ENCODE results near the gene MTRF1L. TPM values are rescaled to one million over a fixed set of nuclear protein-coding genes. Genes with fewer than 3 reads are reported as not detected.
A peak's percentile ranks its signal among the peaks of the same experiment; 100 is the strongest.

The MTRF1L gene
- polyA plus RNA-seq, 3 donors: 8.2 to 12.8 (median 10.8) TPM

DNA sequence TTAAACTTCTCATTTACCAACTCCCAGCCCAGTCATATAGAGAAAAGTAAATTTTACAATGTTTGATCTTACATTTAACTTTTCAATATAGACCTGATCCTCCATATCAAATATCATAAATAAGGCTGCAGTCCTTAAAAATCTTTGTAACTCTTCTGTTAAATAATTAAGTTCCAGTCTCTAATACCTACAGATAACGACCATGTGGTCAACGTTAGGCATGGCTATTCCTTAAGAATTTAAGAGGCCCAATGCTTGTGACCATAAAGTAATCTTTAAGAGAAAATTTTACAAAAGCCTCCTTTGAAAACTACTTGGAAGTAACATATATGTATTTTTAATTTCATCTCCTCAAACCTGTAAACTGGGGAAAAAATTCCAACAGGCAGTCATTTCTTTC is 21.3 kb downstream of the MTRF1L start:
- TF ChIP-seq, protein P1, sequence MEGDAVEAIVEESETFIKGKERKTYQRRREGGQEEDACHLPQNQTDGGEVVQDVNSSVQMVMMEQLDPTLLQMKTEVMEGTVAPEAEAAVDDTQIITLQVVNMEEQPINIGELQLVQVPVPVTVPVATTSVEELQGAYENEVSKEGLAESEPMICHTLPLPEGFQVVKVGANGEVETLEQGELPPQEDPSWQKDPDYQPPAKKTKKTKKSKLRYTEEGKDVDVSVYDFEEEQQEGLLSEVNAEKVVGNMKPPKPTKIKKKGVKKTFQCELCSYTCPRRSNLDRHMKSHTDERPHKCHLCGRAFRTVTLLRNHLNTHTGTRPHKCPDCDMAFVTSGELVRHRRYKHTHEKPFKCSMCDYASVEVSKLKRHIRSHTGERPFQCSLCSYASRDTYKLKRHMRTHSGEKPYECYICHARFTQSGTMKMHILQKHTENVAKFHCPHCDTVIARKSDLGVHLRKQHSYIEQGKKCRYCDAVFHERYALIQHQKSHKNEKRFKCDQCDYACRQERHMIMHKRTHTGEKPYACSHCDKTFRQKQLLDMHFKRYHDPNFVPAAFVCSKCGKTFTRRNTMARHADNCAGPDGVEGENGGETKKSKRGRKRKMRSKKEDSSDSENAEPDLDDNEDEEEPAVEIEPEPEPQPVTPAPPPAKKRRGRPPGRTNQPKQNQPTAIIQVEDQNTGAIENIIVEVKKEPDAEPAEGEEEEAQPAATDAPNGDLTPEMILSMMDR (IDR thresholded peaks at IDR 0.05): no peak
- Mint-ChIP-seq H3K9me3 (peaks cover 0 to 2% (median 0%) of the 10 kb centered on the region in 7 donors), H3K4me1 (peaks cover 60% of the 10 kb centered on the region), H3K27ac (no peak overlapping the region), H3K27me3 (ENCODE audit: low read depth in 3 of 3) (peaks cover 0 to 2% (median 1%) of the 10 kb centered on the region in 3 donors), H3K4me3 (no peak overlapping the region), H3K36me3 (no peaks in the 10 kb centered on the region)
- Histone ChIP-seq H4K20me1 (ENCODE audit: insufficient read depth, low read length) (peaks cover 13% of the 10 kb centered on the region), H3K9ac (ENCODE audit: insufficient read depth, low read length, poor library complexity, severe bottlenecking) (no peak overlapping the region), H3K4me1 (ENCODE audit: control insufficient read depth in 1 of 2, insufficient read depth in 2 of 2, low read length in 2 of 2) (peaks cover 43 to 76% of the 10 kb centered on the region in 2 donors), H3K4me3 (replicated peaks in 1 of 3; ENCODE audit: low read depth in 2 of 3, low read length in 3 of 3) (no peak overlapping the region), H3K4me2 (replicated peaks; ENCODE audit: extremely low read depth, low read length, poor library complexity, severe bottlenecking) (no peak overlapping the region), H2AFZ (ENCODE audit: insufficient read depth, low read depth, low read length, poor library complexity, severe bottlenecking) (no peak overlapping the region), H3K27ac (ENCODE audit: low read depth in 1 of 2, low read length in 2 of 2) (no peak overlapping the region), H3K79me2 (ENCODE audit: insufficient read depth, low read length) (peaks cover 92% of the 10 kb centered on the region), H3K27me3 (ENCODE audit: control insufficient read depth in 2 of 2, insufficient read depth in 2 of 2, low read length in 2 of 2) (no peaks in the 10 kb centered on the region), H3K36me3 (replicated peaks in 1 of 2; ENCODE audit: control insufficient read depth in 1 of 2, insufficient read depth in 2 of 2, low read length in 2 of 2) (no peaks in the 10 kb centered on the region), H3K9me3 (replicated peaks in 1 of 2; ENCODE audit: control insufficient read depth in 1 of 2, insufficient read depth in 1 of 2, low read length in 2 of 2) (no peaks in the 10 kb centered on the region)
- intact Hi-C loops (cut with micrococcal nuclease): no loop called here
- no CpG with 5 or more reads among the region's 2 CpGs for WGBS (ENCODE audit: insufficient coverage)
- DNase-seq: no peak

DNA sequence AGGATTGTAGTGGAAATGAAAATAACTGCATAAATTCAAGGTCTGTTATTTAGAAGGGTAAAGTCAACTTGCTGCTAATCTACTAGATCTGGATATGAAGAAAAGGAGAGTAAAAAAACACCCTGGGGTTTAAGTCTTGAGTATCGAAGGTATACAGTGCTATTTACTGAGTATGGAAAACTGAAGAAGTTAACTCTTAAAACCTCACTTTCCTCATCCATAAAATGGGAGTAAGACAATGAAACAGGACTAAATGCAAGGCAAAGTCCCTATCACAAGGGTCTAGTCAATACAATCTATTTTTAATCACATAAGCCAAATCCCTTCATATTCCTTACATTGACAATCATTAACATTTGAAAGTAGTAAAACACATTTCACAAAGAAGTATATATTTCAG is 21.9 kb downstream of the MTRF1L start:
- Mint-ChIP-seq H3K9me3 (peaks cover 0 to 2% (median 0%) of the 10 kb centered on the region in 7 donors), H3K4me3 (no peak overlapping the region)
- peaks cover 48 to 82% of the 10 kb centered on the region in 2 donors for H3K4me1 ChIP-seq (ENCODE audit: control insufficient read depth in 1 of 2, insufficient read depth in 2 of 2, low read length in 2 of 2)

More for the DNA sequence above, 21.9 kb downstream of the MTRF1L start:
- TF ChIP-seq, protein P1 (IDR thresholded peaks at IDR 0.05): no peak
- H3K4me3 ChIP-seq (replicated peaks in 1 of 3; ENCODE audit: low read depth in 2 of 3, low read length in 3 of 3): no peak overlapping the region
- no peak for DNase-seq
- peaks cover 92% of the 10 kb centered on the region for H3K79me2 ChIP-seq (ENCODE audit: insufficient read depth, low read length)
- H3K9me3 ChIP-seq (replicated peaks in 1 of 2; ENCODE audit: control insufficient read depth in 1 of 2, insufficient read depth in 1 of 2, low read length in 2 of 2): no peaks in the 10 kb centered on the region
- no peaks in the 10 kb centered on the region for H3K27me3 ChIP-seq (ENCODE audit: control insufficient read depth in 2 of 2, insufficient read depth in 2 of 2, low read length in 2 of 2)
- intact Hi-C loops (cut with micrococcal nuclease): no loop called here
- no peak overlapping the region for H3K4me2 ChIP-seq (replicated peaks; ENCODE audit: extremely low read depth, low read length, poor library complexity, severe bottlenecking)
- no peaks in the 10 kb centered on the region for H3K36me3 ChIP-seq (replicated peaks in 1 of 2; ENCODE audit: control insufficient read depth in 1 of 2, insufficient read depth in 2 of 2, low read length in 2 of 2)
- H3K9ac ChIP-seq (ENCODE audit: insufficient read depth, low read length, poor library complexity, severe bottlenecking): no peak overlapping the region
- H3K4me1 Mint-ChIP-seq: peaks cover 64% of the 10 kb centered on the region
- H3K27ac Mint-ChIP-seq: peak overlapping the region in 1 of 7 donors; percentile 34
- H2AFZ ChIP-seq (ENCODE audit: insufficient read depth, low read depth, low read length, poor library complexity, severe bottlenecking): no peak overlapping the region
- H3K27ac ChIP-seq (ENCODE audit: low read depth in 1 of 2, low read length in 2 of 2): peak overlapping the region in 1 of 2 donors; percentile 21
- peaks cover 0 to 2% (median 1%) of the 10 kb centered on the region in 3 donors for H3K27me3 Mint-ChIP-seq (ENCODE audit: low read depth in 3 of 3)
- no CpG with 5 or more reads among the region's 1 CpG for WGBS (ENCODE audit: insufficient coverage)
- no peaks in the 10 kb centered on the region for H3K36me3 Mint-ChIP-seq
- peaks cover 13% of the 10 kb centered on the region for H4K20me1 ChIP-seq (ENCODE audit: insufficient read depth, low read length)
